Endothelial cell of umbilical vein (primary cell): ENCODE data around the gene ETNK2. TPM values are rescaled to one million over a fixed set of nuclear protein-coding genes. Genes with fewer than 3 reads are reported as not detected.

Source experiments
- BruUV-seq: library from RNA; stranded (reverse); fragments of 400-500 nt; replicated peaks from 2 replicates; lab custom pipeline; 2021; lab: Mats Ljungman, UMichigan
- CTCF ChIA-PET: fragments of 300-600, 350-600 bp; sonication (Branson Sonifier 250); formaldehyde crosslinking; loops from one replicate; lab custom pipeline; 2021; ENCODE audit warnings: antibody characterized with exemption, inconsistent platforms; lab: Charles Lee
- POLR2A ChIA-PET: fragments of 300-600, 350-600 bp; sonication (Branson Sonifier 250); formaldehyde crosslinking; loops from one replicate; lab custom pipeline; 2021; ENCODE audit warnings: antibody characterized with exemption, inconsistent platforms; lab: Charles Lee
- DNase-seq: peaks from one replicate; pipeline ENCODE4 v3.0.0-alpha.2; 2011; ENCODE audit warnings: low read depth, low spot score
- FAIRE-seq: peaks from 2 replicates; lab custom pipeline; 2011; peaks lifted over from hg19 to GRCh38; lab: Jason Lieb, UNC
- H2AFZ ChIP-seq: 2 replicates; pipeline ENCODE4 v1.6.0; 2012; ENCODE audit warnings: low read depth, low read length, control low read depth, inconsistent platforms
- H3K27ac ChIP-seq: 2 replicates; pipeline ENCODE4 v1.5.1; 2011; ENCODE audit warnings: low read depth, mild to moderate bottlenecking, control low read depth, low read length, moderate library complexity; ENCODE audit not compliant: insufficient read depth
- H3K27me3 ChIP-seq, 2 experiments: 2 replicates each; pipeline versions ENCODE4 v1.6.0 to v1.6.1; 2011; ENCODE audit warnings: low read length in 2 of 2, mixed read lengths in 1 of 2; ENCODE audit not compliant: control insufficient read depth in 2 of 2, insufficient read depth in 2 of 2
- H3K36me3 ChIP-seq, 2 experiments: 2 replicates in 1 of 2; 3 replicates in 1 of 2; pipeline ENCODE4 v1.5.1; 2011; ENCODE audit warnings: low read length in 2 of 2, mild to moderate bottlenecking in 1 of 2, moderate library complexity in 1 of 2; ENCODE audit not compliant: control insufficient read depth in 2 of 2, insufficient read depth in 2 of 2; ENCODE audit errors: extremely low read depth in 1 of 2
- H3K4me1 ChIP-seq: 3 replicates; pipeline ENCODE4 v1.5.1; 2011; ENCODE audit warnings: mild to moderate bottlenecking, low read length; ENCODE audit not compliant: control insufficient read depth, insufficient read depth; ENCODE audit errors: extremely low read depth
- H3K4me2 ChIP-seq: 2 replicates; pipeline ENCODE4 v1.6.1; 2011; ENCODE audit warnings: low read length, control low read depth, mixed read lengths; ENCODE audit not compliant: insufficient read depth
- H3K4me3 ChIP-seq, 3 experiments: fragments of 200-600 bp in 1 of 3; sonication (generic), shearing (Covaris generic) in 1 of 3; replicated peaks in 1 of 3; 2 replicates each; pipeline ENCODE4 v1.5.1; 2011 to 2016; ENCODE audit warnings: control low read depth in 3 of 3, low read length in 3 of 3, mild to moderate bottlenecking in 2 of 3, inconsistent platforms in 1 of 3, low read depth in 1 of 3, moderate library complexity in 1 of 3; ENCODE audit not compliant: insufficient read depth in 1 of 3
- H3K79me2 ChIP-seq: 2 replicates; pipeline ENCODE4 v1.6.0; 2012; ENCODE audit warnings: low read length, inconsistent platforms; ENCODE audit not compliant: control insufficient read depth, insufficient read depth
- H3K9ac ChIP-seq: replicated peaks from 2 replicates; pipeline ENCODE3; 2011; ENCODE audit warnings: low read length, control low read depth; ENCODE audit not compliant: insufficient read depth; ENCODE audit errors: extremely low read depth
- H3K9me1 ChIP-seq: replicated peaks from 3 replicates; pipeline ENCODE4 v1.6.0; 2011; ENCODE audit warnings: mild to moderate bottlenecking, low read length; ENCODE audit not compliant: control insufficient read depth, insufficient read depth; ENCODE audit errors: extremely low read depth
- H3K9me3 ChIP-seq: replicated peaks from 2 replicates; pipeline ENCODE4 v1.5.1; 2012; ENCODE audit warnings: low read length, inconsistent platforms; ENCODE audit not compliant: control insufficient read depth, insufficient read depth
- H4K20me1 ChIP-seq: replicated peaks from 2 replicates; pipeline ENCODE3; 2011; ENCODE audit warnings: mild to moderate bottlenecking, low read length; ENCODE audit not compliant: control insufficient read depth, insufficient read depth; ENCODE audit errors: extremely low read depth
- CTCF ChIP-seq, 2 donors: IDR thresholded peaks; 1 replicate in 1 of 2; 2 replicates in 1 of 2; pipeline ENCODE4 v1.5.1; 2011; ENCODE audit warnings: low read length in 2 of 2, mild to moderate bottlenecking in 2 of 2, moderate library complexity in 2 of 2, control low read depth in 1 of 2, inconsistent platforms in 1 of 2, low read depth in 1 of 2; ENCODE audit not compliant: insufficient read depth in 1 of 2; ENCODE audit errors: extremely low read depth in 1 of 2
- EZH2 ChIP-seq: IDR thresholded peaks from 2 replicates; pipeline ENCODE4 v1.6.1; 2012; ENCODE audit warnings: borderline replicate concordance, low read depth, mild to moderate bottlenecking, moderate library complexity, low read length, inconsistent platforms; ENCODE audit not compliant: severe bottlenecking
- FOS ChIP-seq: IDR thresholded peaks from 2 replicates; pipeline ENCODE4 v1.6.1; 2011; ENCODE audit warnings: mild to moderate bottlenecking, low read length, moderate library complexity, borderline replicate concordance; ENCODE audit not compliant: insufficient read depth
- GATA2 ChIP-seq: IDR thresholded peaks from 2 replicates; pipeline ENCODE4 v1.7.0; 2011; ENCODE audit warnings: low read depth, mild to moderate bottlenecking, moderate library complexity, mixed read lengths, low read length; ENCODE audit not compliant: insufficient read length, insufficient read depth
- JUN ChIP-seq: IDR thresholded peaks from 2 replicates; pipeline ENCODE4 v1.6.1; 2011; ENCODE audit warnings: borderline replicate concordance, low read depth; ENCODE audit not compliant: insufficient read length, insufficient read depth
- MAX ChIP-seq: IDR thresholded peaks from 2 replicates; pipeline ENCODE4 v1.6.1; 2011; ENCODE audit not compliant: insufficient read depth, insufficient read length
- MYC ChIP-seq: IDR thresholded peaks from one replicate; pipeline ENCODE4 v1.6.1; 2011; ENCODE audit warnings: mild to moderate bottlenecking, low read depth, low read length
- POLR2A ChIP-seq: IDR thresholded peaks from 2 replicates; pipeline ENCODE4 v1.6.1; 2012; ENCODE audit warnings: low read depth, mild to moderate bottlenecking, control low read depth, low read length
- POLR2AphosphoS5 ChIP-seq: IDR thresholded peaks from 2 replicates; pipeline ENCODE4 v1.6.1; 2012; ENCODE audit warnings: low read depth, mild to moderate bottlenecking, control low read depth, low read length, moderate library complexity; ENCODE audit not compliant: insufficient read depth
- dilution Hi-C: fragments of 300-500 bp; cut with MboI; formaldehyde crosslinking; loops from one replicate; pipeline ENCODE4 v1.15.0; 2019; ENCODE audit warnings: low sequenced_read_pairs; ENCODE audit not compliant: extremely low pct_ligation_motif_present
- intact Hi-C: fragments of 100-400 bp; cut with micrococcal nuclease; formaldehyde crosslinking; loops from one replicate; pipeline ENCODE4 v1.10.0; 2022
- polyA plus RNA-seq, 4 experiments: library from polyadenylated mRNA; depleted of rRNA in 3 of 4; stranded (reverse) in 3 of 4; unstranded in 1 of 4; fragments of >200 nt; gene quantifications; 2 replicates each; pipeline versions ENCODE4 v1.2.1 to v1.2.3, GENCODE V29; 2011 to 2012; ENCODE audit warnings: missing spikeins in 1 of 4
- total RNA-seq: library from RNA; stranded (reverse); gene quantifications from 2 replicates; pipeline ENCODE4 v1.2.3, GENCODE V29; 2021

ETNK2 gene
- total and polyA plus RNA-seq, 2 donors (not counting 3 experiments of a cell fraction or from before 2014, with no cell fraction given) = 13.5 to 27.5 TPM

- FAIRE-seq = peak; percentile 89
- intact Hi-C loops = no loop called here
- Histone ChIP-seq H2AFZ (no peak overlapping the region), H3K36me3 (no peaks in the 10 kb centered on the region), H3K27ac (peak overlapping the region; percentile 73), H3K9ac (peak overlapping the region; percentile 4), H3K9me1 (no peaks in the 10 kb centered on the region), H3K27me3 (no peaks in the 10 kb centered on the region), H3K4me3 (no peak overlapping the region), H4K20me1 (no peaks in the 10 kb centered on the region), H3K9me3 (no peaks in the 10 kb centered on the region), H3K4me2 (peak overlapping the region; percentile 35), H3K79me2 (peaks cover 17% of the 10 kb centered on the region), H3K4me1 (peaks cover 57% of the 10 kb centered on the region)
- dilution Hi-C loops = no loop called here
- no TSS peak for BruUV-seq
- ChIA-PET POLR2A (interaction anchor here (0.6 to 0.9 kb wide), 2 partner anchors 30 to 113 kb away, joined by 3 to 5 read pairs; no protein-coding TSS in a partner anchor), CTCF (interaction anchor here (0.6 to 6.8 kb wide), 6 partner anchors 21 to 233 kb away, joined by 3 to 50 read pairs (median 5); no protein-coding TSS in a partner anchor)
- peak; percentile 53 for DNase-seq
- TF ChIP-seq JUN (peak; percentile 41), CTCF (IDR thresholded peaks at IDR 0.05; ENCODE audit: extremely low read depth in 1 of 2, insufficient read depth in 1 of 2, low read depth in 1 of 2, low read length in 2 of 2) (no peak), POLR2AphosphoS5 (peak; percentile 45), MYC (no peak), EZH2 (no peak), FOS (peak; percentile 78), MAX (no peak), GATA2 (peak; percentile 94), POLR2A (peak; percentile 20)
These were observed 47.3 kb downstream of the ETNK2 start for GRCh38 chr1:204104331-204105130.
